ENCODE results near the gene LOXHD1. TPM values are rescaled to one million over a fixed set of nuclear protein-coding genes. Genes with fewer than 3 reads are reported as not detected.

LOXHD1 gene
- total RNA-seq, 6 donors from 2014 or later, result 0.30 to 7.3 (median 1.00) TPM

- no peak for DNase-seq
- no peaks in the 10 kb centered on the region for H3K4me1 ChIP-seq
- no peak overlapping the region for H3K27ac ChIP-seq
- no peaks in the 10 kb centered on the region for H3K36me3 ChIP-seq
- no peaks in the 10 kb centered on the region for H3K27me3 ChIP-seq
- no peak for TF ChIP-seq POLR2AphosphoS5 (IDR thresholded peaks at IDR 0.05)
- no peak for TF ChIP-seq POLR2A (IDR thresholded peaks at IDR 0.05)
- no peak for TF ChIP-seq EP300 (IDR thresholded peaks at IDR 0.05)
- TF ChIP-seq CTCF (IDR thresholded peaks at IDR 0.05), result no peak
- 93 to 96% methylated on average over 4 of the region's 4 CpGs for WGBS, 2 donors
- ATAC-seq (ENCODE audit: low FRiP score in 2 of 2), result no peak
- H3K9me3 ChIP-seq, result no peaks in the 10 kb centered on the region
- H3K4me3 ChIP-seq, result no peak overlapping the region
Observed at GRCh38 chr18:46429130-46429529, 227.9 kb downstream of the LOXHD1 start.

- H3K36me3 ChIP-seq, result no peaks in the 10 kb centered on the region
- DNase-seq (no peak), ATAC-seq (ENCODE audit: low FRiP score in 2 of 2) (no peak)
- no peak overlapping the region for H3K4me3 ChIP-seq
- TF ChIP-seq CTCF (IDR thresholded peaks at IDR 0.05), result no peak
- TF ChIP-seq POLR2AphosphoS5 (IDR thresholded peaks at IDR 0.05), result no peak
- no peak for TF ChIP-seq EP300 (IDR thresholded peaks at IDR 0.05)
- H3K27ac ChIP-seq, result no peak overlapping the region
- H3K4me1 ChIP-seq, result no peaks in the 10 kb centered on the region
- H3K9me3 ChIP-seq, result no peaks in the 10 kb centered on the region
- H3K27me3 ChIP-seq, result no peaks in the 10 kb centered on the region
- WGBS, 2 donors, result 80 to 84% methylated on average over 3 of the region's 3 CpGs
Observed at GRCh38 chr18:46428368-46428767, 228.7 kb downstream of the LOXHD1 start.

GRCh38 chr18:46427216-46427995 is 229.6 kb downstream of the LOXHD1 start:
- no peak for TF ChIP-seq POLR2A (IDR thresholded peaks at IDR 0.05)
- no peak for TF ChIP-seq CTCF (IDR thresholded peaks at IDR 0.05)
- no peak for TF ChIP-seq POLR2AphosphoS5 (IDR thresholded peaks at IDR 0.05)
- no peak for TF ChIP-seq EP300 (IDR thresholded peaks at IDR 0.05)
- 88 to 89% methylated on average over 11 to 16 of the region's 16 CpGs for WGBS, 2 donors
- no peak for ATAC-seq (ENCODE audit: low FRiP score in 2 of 2)
- no peak overlapping the region for H3K4me3 ChIP-seq
- no peaks in the 10 kb centered on the region for H3K9me3 ChIP-seq
- no peaks in the 10 kb centered on the region for H3K4me1 ChIP-seq
- DNase-seq, result peak in 1 of 2 donors; percentile 61
- no peaks in the 10 kb centered on the region for H3K27me3 ChIP-seq
- no peak overlapping the region for H3K27ac ChIP-seq
- no peaks in the 10 kb centered on the region for H3K36me3 ChIP-seq

Other genes with a start within 250 kb of the LOXHD1 start
- gene ST8SIA5, start 99.8 kb upstream of the LOXHD1 start, total RNA-seq, result under 1 TPM in 4 of 6 donors, not detected in 2; 0.30 to 0.74 (median 0.50) TPM